Psoas muscle (tissue), 8 donors: ENCODE measurements around the gene SAMD10. TPM values are rescaled to one million over a fixed set of nuclear protein-coding genes. Genes with fewer than 3 reads are reported as not detected.
"Not testable (repeated sequence)": the region's sequence is repeated elsewhere in the genome, so short reads cannot be mapped to it uniquely, and the experiment has no call there.

Source experiments
- ATAC-seq, 4 donors: fragments of 200-7000 bp; cut with Tn5 transposase; one replicate each; pipeline ENCODE4 v1.9.1; 2020; ENCODE audit warnings: moderate library complexity in 3 of 4, mild to moderate bottlenecking in 2 of 4
- DNase-seq, 2 donors: peaks; one replicate each; pipeline ENCODE4 v3.0.0-alpha.2; 2020
- H3K27ac ChIP-seq: fragments of 200-600 bp; one replicate; pipeline ENCODE4 v1.8.0; 2022
- H3K27me3 ChIP-seq, 3 donors: fragments of 200-600 bp in 1 of 3; one replicate each; pipeline versions ENCODE4 v1.6.1 to v1.8.0; 2013 to 2022; ENCODE audit warnings: low read length in 2 of 3, mild to moderate bottlenecking in 2 of 3, moderate library complexity in 1 of 3; ENCODE audit not compliant: insufficient read depth in 3 of 3
- H3K36me3 ChIP-seq, 2 donors: fragments of 200-600 bp in 1 of 2; one replicate each; pipeline versions ENCODE4 v1.6.1 to v1.8.0; 2013 to 2022; ENCODE audit warnings: low read depth in 1 of 2, mild to moderate bottlenecking in 1 of 2, moderate library complexity in 1 of 2; ENCODE audit not compliant: insufficient read depth in 1 of 2
- H3K4me1 ChIP-seq: fragments of 200-600 bp; one replicate; pipeline ENCODE4 v1.8.0; 2022
- H3K4me3 ChIP-seq: fragments of 200-600 bp; one replicate; pipeline ENCODE4 v1.8.0; 2022; ENCODE audit warnings: mild to moderate bottlenecking
- H3K9me3 ChIP-seq: fragments of 200-600 bp; one replicate; pipeline ENCODE4 v1.8.0; 2022
- WGBS, 3 donors: extraction: QIAGEN DNeasy Blood & Tissue Kit; methylation state at CpG; one replicate each; pipeline versions ENCODE4 v1.1.6 to v1.1.7; 2013; 5-methylcytosine and 5-hydroxymethylcytosine counted together
- intact Hi-C, 2 donors: fragments of 100-400 bp; cut with DNase I; formaldehyde crosslinking; loops; one replicate each; pipeline versions ENCODE4 v1.11.0 to v1.14.2; 2022
- polyA plus RNA-seq, 3 donors: library from polyadenylated mRNA; stranded (reverse); fragments of 200-250 nt; gene quantifications; one replicate each; pipeline ENCODE4 v1.2.3, GENCODE V29; 2013
- total RNA-seq, 4 donors: library from RNA; stranded (reverse); fragmentation: NEBNext Ultra II Directional in 2 of 4; extraction: Animal tissue kit (Norgen Biotek cat#: 25700) in 2 of 4; gene quantifications; one replicate each; pipeline versions ENCODE4 v1.2.1 to v1.2.4, GENCODE V29; 2021 to 2023
- TF ChIP-seq, protein P1 (sequence below): fragments of 200-600 bp; IDR thresholded peaks from one replicate; pipeline ENCODE4 v1.8.0; 2022; ENCODE audit warnings: antibody characterized with exemption
- donor health status: healthy with polysubstance abuse.
- donor health status: DM: no; HTN: no; CAD: no; lungs with moderate emphysema.
- donor health status: Bipolar disorder and iron deficiency.
- donor health status: healthy.
- donor health status: DM: yes; HTN: yes; CAD: no.
- donor health status: DM: no; HTN: no; CAD: no.
- donor health status: DM: no; HTN: no; CAD: no.
- donor health status: DM: yes; HTN: yes; CAD: no.

SAMD10 gene
- total and polyA plus RNA-seq, 7 donors: 0.32 to 5.5 (median 0.56) TPM

DNA sequence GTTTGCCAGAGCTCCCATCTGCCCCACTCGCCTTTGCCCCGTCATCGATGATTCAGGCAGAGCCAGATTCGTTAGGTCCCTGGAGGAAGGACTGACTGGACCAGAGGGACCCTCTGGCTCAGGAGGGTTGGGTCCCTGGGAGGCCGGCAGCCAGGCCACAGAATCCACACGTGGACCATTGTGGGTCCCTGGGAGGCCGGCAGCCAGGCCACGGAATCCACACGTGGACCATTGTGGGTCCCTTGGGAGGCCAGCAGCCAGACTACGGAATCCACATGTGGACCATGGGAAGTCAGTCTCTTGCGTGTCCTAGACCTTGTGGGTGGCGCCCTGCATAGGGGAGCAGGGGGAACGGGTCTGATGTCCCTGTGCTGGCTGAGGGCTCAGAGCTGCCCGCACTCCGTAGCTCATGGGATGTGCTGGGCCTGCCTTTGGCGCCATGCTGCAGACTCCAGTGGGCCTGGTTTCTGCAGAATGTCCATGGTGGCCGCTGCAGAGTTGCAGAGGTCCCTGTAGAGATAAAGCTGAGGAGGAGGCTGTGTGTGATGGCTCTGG lies 46.8 kb downstream of the SAMD10 start:
- ATAC-seq (no peak), DNase-seq (no peak)
- Histone ChIP-seq H3K27ac (no peak overlapping the region), H3K9me3 (no peaks in the 10 kb centered on the region), H3K27me3 (no peaks in the 10 kb centered on the region), H3K4me3 (no peak overlapping the region), H3K4me1 (peaks cover 3% of the 10 kb centered on the region), H3K36me3 (peaks cover 15 to 71% of the 10 kb centered on the region in 2 donors)
- TF ChIP-seq, protein P1, sequence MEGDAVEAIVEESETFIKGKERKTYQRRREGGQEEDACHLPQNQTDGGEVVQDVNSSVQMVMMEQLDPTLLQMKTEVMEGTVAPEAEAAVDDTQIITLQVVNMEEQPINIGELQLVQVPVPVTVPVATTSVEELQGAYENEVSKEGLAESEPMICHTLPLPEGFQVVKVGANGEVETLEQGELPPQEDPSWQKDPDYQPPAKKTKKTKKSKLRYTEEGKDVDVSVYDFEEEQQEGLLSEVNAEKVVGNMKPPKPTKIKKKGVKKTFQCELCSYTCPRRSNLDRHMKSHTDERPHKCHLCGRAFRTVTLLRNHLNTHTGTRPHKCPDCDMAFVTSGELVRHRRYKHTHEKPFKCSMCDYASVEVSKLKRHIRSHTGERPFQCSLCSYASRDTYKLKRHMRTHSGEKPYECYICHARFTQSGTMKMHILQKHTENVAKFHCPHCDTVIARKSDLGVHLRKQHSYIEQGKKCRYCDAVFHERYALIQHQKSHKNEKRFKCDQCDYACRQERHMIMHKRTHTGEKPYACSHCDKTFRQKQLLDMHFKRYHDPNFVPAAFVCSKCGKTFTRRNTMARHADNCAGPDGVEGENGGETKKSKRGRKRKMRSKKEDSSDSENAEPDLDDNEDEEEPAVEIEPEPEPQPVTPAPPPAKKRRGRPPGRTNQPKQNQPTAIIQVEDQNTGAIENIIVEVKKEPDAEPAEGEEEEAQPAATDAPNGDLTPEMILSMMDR: no peak
- intact Hi-C loops: no loop called here
- 84 to 89% (median 85%) methylated on average over 17 of the region's 17 CpGs for WGBS, 3 donors

DNA sequence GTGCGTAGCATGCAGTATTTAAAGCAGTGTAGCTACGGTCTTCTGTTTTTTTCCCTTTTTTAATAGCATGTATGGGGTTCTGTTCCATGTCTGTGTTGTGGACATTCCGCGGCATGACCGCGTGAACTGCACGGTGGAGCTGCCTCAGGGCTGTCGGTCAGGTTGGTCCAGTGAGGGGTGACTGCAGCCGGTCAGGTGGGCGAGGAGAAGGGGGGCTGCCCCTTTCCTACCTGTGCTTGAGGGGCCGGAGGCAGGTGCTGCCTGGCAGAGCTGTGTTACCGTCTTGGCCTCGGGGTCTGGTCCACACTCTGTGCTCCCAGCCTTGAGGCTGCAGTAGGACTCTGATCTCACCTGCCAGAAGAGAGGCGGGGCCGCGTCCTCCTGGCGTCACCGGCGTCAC lies 47.7 kb downstream of the SAMD10 start:
- H3K27me3 ChIP-seq: no peaks in the 10 kb centered on the region
- no peak overlapping the region for H3K4me3 ChIP-seq
- H3K4me1 ChIP-seq: peaks cover 11% of the 10 kb centered on the region
- DNase-seq (no peak), ATAC-seq (no peak)
- H3K9me3 ChIP-seq: no peaks in the 10 kb centered on the region
- peaks cover 15 to 74% of the 10 kb centered on the region in 2 donors for H3K36me3 ChIP-seq
- intact Hi-C loops: no loop called here
- WGBS, 3 donors: 95 to 97% (median 96%) methylated on average over 19 of the region's 19 CpGs
- no peak overlapping the region for H3K27ac ChIP-seq
- TF ChIP-seq, protein P1: no peak

DNA sequence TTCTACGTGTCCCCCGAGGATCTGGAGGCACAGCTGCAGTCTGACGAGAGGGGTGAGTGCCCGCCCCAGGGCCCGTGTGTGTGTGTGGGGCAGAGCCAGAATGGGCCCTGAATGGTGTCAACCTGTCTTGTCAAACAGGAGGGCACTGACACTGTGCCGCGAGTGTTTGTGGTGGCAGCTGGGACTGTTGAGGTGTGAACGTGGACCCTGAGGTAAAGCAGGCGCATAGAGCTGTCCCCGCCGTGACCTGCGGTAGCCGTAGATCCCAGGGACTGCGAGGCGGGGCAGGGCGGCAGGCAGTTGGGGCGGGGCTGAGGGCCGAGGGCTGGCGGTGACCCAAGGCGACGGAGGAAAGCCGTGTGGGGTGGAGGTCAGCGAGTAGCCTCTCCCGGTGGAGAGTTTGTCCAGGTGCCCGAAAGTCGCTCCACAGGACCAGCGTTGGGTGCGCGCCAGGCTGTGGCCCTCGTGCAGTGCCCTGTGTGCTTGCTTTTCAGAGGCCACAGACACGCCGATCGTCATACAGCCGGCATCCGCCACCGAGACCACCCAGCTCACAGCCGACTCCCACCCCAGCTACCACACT lies 48.4 kb downstream of the SAMD10 start:
- TF ChIP-seq, protein P1: no peak
- H3K27me3 ChIP-seq: no peaks in the 10 kb centered on the region
- DNase-seq (no peak), ATAC-seq (peak in 1 of 4 donors; percentile 9)
- no peaks in the 10 kb centered on the region for H3K9me3 ChIP-seq
- intact Hi-C loops: no loop called here
- H3K27ac ChIP-seq: no peak overlapping the region
- WGBS, 3 donors: 87 to 91% (median 90%) methylated on average over 37 of the region's 37 CpGs
- H3K4me3 ChIP-seq: no peak overlapping the region
- peaks cover 11% of the 10 kb centered on the region for H3K4me1 ChIP-seq
- H3K36me3 ChIP-seq: peaks cover 15 to 74% of the 10 kb centered on the region in 2 donors

DNA sequence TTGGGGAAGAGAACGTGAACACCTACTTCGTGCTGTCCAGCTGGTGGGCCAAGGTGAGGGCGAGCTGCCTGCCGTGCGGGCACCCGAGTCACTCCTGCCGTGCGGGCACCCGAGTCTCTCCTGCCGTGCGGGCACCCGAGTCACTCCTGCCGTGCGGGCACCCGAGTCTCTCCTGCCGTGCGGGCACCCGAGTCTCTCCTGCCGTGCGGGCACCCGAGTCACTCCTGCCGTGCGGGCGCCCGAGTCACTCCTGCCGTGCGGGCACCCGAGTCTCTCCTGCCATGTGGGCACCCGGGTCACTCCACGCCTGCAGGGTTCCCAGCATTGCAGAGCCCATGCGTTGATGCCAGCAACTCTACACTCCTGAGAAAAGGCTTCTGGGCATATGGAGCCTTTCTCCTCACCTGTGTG lies 50.0 kb downstream of the SAMD10 start:
- ATAC-seq, H3K27me3 ChIP-seq, H3K4me3 ChIP-seq, DNase-seq, intact Hi-C loops, H3K27ac ChIP-seq, H3K9me3 ChIP-seq: not testable (repeated sequence)
- peaks cover 12 to 58% of the 10 kb centered on the region in 2 donors for H3K36me3 ChIP-seq
- WGBS, 3 donors: 95% methylated on average over 28 to 31 of the region's 31 CpGs
- peaks cover 11% of the 10 kb centered on the region for H3K4me1 ChIP-seq

DNA sequence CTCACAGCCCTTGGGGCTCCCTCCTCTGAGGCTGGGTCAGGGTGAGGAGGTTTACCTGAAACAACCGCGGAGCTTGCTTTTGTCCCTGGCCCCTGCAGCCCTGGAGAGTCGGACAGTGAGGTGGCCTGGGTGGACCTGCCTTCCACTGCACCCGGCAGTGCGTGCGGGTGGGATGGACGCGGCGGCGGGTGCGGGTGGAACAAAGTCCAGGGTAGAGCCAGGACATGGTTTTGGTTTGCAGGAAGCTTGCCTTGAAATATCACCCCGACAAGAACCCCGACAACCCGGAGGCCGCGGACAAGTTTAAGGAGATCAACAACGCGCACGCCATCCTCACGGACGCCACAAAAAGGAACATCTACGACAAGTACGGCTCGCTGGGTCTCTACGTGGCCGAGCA lies 50.4 kb downstream of the SAMD10 start:
- TF ChIP-seq, protein P1: no peak
- Histone ChIP-seq H3K4me1 (peaks cover 11% of the 10 kb centered on the region), H3K36me3 (peaks cover 12 to 56% of the 10 kb centered on the region in 2 donors), H3K27ac (no peak overlapping the region), H3K9me3 (no peaks in the 10 kb centered on the region), H3K27me3 (no peaks in the 10 kb centered on the region), H3K4me3 (no peak overlapping the region)
- no peak for ATAC-seq
- 96 to 97% (median 97%) methylated on average over 26 of the region's 26 CpGs for WGBS, 3 donors
- intact Hi-C loops: no loop called here
- DNase-seq: no peak
